Upper lobe of right lung (tissue), 1 donor: ENCODE results near the gene ANKK1. TPM values are rescaled to one million over a fixed set of nuclear protein-coding genes. Genes with fewer than 3 reads are reported as not detected.

ENCODE experiments used
- ATAC-seq: fragments of 200-7000 bp; cut with Tn5 transposase; one replicate; pipeline ENCODE4 v1.9.1; 2020; ENCODE audit warnings: mild to moderate bottlenecking, moderate library complexity
- DNase-seq: peaks from one replicate; pipeline ENCODE4 v3.0.0-alpha.2; 2020
- H3K27ac ChIP-seq: fragments of 200-600 bp; one replicate; pipeline ENCODE4 v1.8.0; 2022
- H3K27me3 ChIP-seq: fragments of 200-600 bp; one replicate; pipeline ENCODE4 v1.8.0; 2022; ENCODE audit warnings: mild to moderate bottlenecking
- H3K36me3 ChIP-seq: fragments of 200-600 bp; one replicate; pipeline ENCODE4 v1.8.0; 2022
- H3K4me1 ChIP-seq: fragments of 200-600 bp; one replicate; pipeline ENCODE4 v1.8.0; 2022
- H3K4me3 ChIP-seq: fragments of 200-600 bp; one replicate; pipeline ENCODE4 v1.8.0; 2022; ENCODE audit warnings: mild to moderate bottlenecking
- H3K9me3 ChIP-seq: fragments of 200-600 bp; one replicate; pipeline ENCODE4 v1.8.0; 2022
- intact Hi-C: fragments of 100-400 bp; cut with DNase I; formaldehyde crosslinking; loops from one replicate; pipeline ENCODE4 v1.11.0; 2022
- total RNA-seq: library from RNA; stranded (reverse); fragmentation: NEBNext Ultra II Directional; extraction: Animal tissue kit (Norgen Biotek cat#: 25700); gene quantifications from one replicate; pipeline ENCODE4 v1.2.1, GENCODE V29; 2021
- TF ChIP-seq, protein P1 (sequence below): fragments of 200-600 bp; IDR thresholded peaks from one replicate; pipeline ENCODE4 v1.8.0; 2022; ENCODE audit warnings: antibody characterized with exemption
- donor health status: DM: no; HTN: yes; CAD: no; lungs with severe emphysema.

The ANKK1 gene
- total RNA-seq, 1 donor from 2014 or later: not detected

DNA sequence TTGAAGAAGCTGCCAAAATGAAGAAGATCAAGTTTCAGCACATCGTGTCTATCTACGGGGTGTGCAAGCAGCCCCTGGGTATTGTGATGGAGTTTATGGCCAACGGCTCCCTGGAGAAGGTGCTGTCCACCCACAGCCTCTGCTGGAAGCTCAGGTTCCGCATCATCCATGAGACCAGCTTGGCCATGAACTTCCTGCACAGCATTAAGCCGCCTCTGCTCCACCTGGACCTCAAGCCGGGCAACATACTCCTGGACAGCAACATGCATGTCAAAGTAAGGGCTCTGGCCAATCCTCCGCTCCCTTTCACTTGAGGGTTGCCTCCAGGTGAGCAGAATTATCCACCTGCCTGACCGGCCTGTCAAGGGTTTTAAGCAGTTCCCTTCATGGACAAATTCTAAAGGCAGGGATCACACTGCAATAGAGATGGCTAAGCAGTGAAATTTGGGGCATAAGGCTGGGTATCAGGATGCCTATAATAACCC lies 6.0 kb downstream of the ANKK1 start:
- intact Hi-C loops: no loop called here
- Histone ChIP-seq H3K36me3 (no peaks in the 10 kb centered on the region), H3K27ac (no peak overlapping the region), H3K4me3 (no peak overlapping the region), H3K9me3 (no peaks in the 10 kb centered on the region), H3K4me1 (no peaks in the 10 kb centered on the region), H3K27me3 (peaks cover 20% of the 10 kb centered on the region)
- ATAC-seq (no peak), DNase-seq (no peak)
- TF ChIP-seq, protein P1, sequence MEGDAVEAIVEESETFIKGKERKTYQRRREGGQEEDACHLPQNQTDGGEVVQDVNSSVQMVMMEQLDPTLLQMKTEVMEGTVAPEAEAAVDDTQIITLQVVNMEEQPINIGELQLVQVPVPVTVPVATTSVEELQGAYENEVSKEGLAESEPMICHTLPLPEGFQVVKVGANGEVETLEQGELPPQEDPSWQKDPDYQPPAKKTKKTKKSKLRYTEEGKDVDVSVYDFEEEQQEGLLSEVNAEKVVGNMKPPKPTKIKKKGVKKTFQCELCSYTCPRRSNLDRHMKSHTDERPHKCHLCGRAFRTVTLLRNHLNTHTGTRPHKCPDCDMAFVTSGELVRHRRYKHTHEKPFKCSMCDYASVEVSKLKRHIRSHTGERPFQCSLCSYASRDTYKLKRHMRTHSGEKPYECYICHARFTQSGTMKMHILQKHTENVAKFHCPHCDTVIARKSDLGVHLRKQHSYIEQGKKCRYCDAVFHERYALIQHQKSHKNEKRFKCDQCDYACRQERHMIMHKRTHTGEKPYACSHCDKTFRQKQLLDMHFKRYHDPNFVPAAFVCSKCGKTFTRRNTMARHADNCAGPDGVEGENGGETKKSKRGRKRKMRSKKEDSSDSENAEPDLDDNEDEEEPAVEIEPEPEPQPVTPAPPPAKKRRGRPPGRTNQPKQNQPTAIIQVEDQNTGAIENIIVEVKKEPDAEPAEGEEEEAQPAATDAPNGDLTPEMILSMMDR: no peak

GRCh38 chr11:113394919-113395318 lies 7.3 kb downstream of the ANKK1 start:
- ATAC-seq: no peak

DNA sequence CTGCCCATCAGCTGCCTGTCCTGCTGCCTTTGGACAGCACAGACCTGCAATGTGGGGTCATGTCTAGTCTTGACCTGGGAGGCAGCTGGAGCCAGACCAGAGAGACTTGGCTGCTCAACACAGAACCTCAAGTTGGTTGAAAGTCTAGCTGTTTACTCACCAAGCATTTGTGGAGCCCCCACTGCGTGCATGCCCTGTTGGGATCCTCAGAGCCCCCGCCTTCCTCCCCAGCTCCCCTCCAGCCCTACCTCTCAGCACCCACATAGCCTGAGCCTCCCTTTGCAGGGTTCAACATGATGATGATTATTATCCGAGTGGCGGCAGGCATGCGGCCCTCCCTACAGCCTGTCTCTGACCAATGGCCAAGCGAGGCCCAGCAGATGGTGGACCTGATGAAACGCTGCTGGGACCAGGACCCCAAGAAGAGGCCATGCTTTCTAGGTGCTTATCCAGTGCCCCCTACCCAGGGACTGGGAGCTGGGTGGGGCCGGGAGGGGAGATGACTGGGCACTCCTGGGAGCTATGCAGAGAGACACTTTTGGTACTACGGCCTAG lies 8.3 kb downstream of the ANKK1 start:
- no peak overlapping the region for H3K4me3 ChIP-seq
- TF ChIP-seq, protein P1: no peak
- no peak for DNase-seq
- H3K9me3 ChIP-seq: no peaks in the 10 kb centered on the region
- ATAC-seq: no peak
- H3K4me1 ChIP-seq: no peaks in the 10 kb centered on the region
- intact Hi-C loops: no loop called here
- H3K27ac ChIP-seq: no peak overlapping the region
- H3K36me3 ChIP-seq: no peaks in the 10 kb centered on the region
- H3K27me3 ChIP-seq: no peaks in the 10 kb centered on the region

More at GRCh38 chr11:113394919-113395318, 7.3 kb downstream of the ANKK1 start:
- Histone ChIP-seq H3K4me3 (no peak overlapping the region), H3K27ac (no peak overlapping the region), H3K36me3 (no peaks in the 10 kb centered on the region), H3K9me3 (no peaks in the 10 kb centered on the region), H3K27me3 (peaks cover 8% of the 10 kb centered on the region), H3K4me1 (no peaks in the 10 kb centered on the region)
- intact Hi-C loops: no loop called here
- TF ChIP-seq, protein P1: no peak
- DNase-seq: no peak

GRCh38 chr11:113396690-113397089 lies 9.1 kb downstream of the ANKK1 start:
- ATAC-seq (no peak), DNase-seq (no peak)
- H3K4me3 ChIP-seq: no peak overlapping the region
- intact Hi-C loops: no loop called here
- H3K27ac ChIP-seq: no peak overlapping the region
- H3K4me1 ChIP-seq: no peaks in the 10 kb centered on the region
- H3K27me3 ChIP-seq: no peaks in the 10 kb centered on the region
- no peaks in the 10 kb centered on the region for H3K36me3 ChIP-seq
- TF ChIP-seq, protein P1: no peak
- H3K9me3 ChIP-seq: no peaks in the 10 kb centered on the region

DNA sequence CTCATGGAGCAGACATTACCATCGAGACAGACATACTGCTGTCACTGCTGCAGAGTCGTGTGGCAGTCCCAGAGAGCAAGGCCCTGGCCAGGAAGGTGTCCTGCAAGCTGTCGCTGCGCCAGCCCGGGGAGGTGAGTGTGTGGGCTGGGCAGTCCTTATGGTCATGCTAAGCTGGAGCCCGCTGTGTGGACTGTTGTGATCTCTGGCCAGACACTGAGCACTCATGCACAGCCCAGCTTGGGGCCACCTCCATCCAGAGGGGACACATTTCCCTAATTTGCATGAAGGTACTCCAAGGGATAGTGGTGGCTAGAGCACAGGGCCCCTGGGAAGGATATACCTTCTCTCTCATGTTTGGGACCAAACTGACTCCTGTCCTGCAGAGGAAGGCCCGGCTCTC lies 9.6 kb downstream of the ANKK1 start:
- TF ChIP-seq, protein P1: no peak
- ATAC-seq (no peak), DNase-seq (no peak)
- intact Hi-C loops: no loop called here
- H3K27ac ChIP-seq: no peak overlapping the region
- H3K9me3 ChIP-seq: no peaks in the 10 kb centered on the region
- no peaks in the 10 kb centered on the region for H3K36me3 ChIP-seq
- H3K4me3 ChIP-seq: no peak overlapping the region
- H3K4me1 ChIP-seq: no peaks in the 10 kb centered on the region
- no peaks in the 10 kb centered on the region for H3K27me3 ChIP-seq

DNA sequence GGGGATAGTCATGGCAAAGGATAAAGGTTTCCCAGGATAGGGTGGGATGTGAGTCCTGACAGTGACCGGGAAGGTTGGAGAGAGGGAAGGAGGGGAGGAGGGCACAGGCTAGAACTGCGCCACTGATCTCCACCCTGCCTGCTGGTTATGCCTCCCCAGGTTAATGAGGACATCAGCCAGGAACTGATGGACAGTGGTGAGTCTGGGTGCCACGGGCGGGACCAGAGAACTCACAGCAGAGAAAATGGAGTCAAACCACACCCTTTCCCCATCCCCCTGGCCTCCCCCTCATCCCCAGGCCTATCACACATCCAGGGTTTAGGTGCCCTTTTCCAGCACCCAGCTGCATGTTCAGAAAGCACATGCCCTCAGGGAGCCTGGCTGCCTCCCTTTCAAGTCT lies 10.2 kb downstream of the ANKK1 start:
- intact Hi-C loops: no loop called here
- no peak overlapping the region for H3K4me3 ChIP-seq
- no peaks in the 10 kb centered on the region for H3K27me3 ChIP-seq
- TF ChIP-seq, protein P1: no peak
- H3K9me3 ChIP-seq: no peaks in the 10 kb centered on the region
- H3K4me1 ChIP-seq: no peaks in the 10 kb centered on the region
- H3K27ac ChIP-seq: no peak overlapping the region
- no peak for ATAC-seq
- no peaks in the 10 kb centered on the region for H3K36me3 ChIP-seq
- DNase-seq: no peak
